Mesothelial cell of epicardium (in vitro differentiated cells): ENCODE results near the gene GPR141. TPM values are rescaled to one million over a fixed set of nuclear protein-coding genes. Genes with fewer than 3 reads are reported as not detected.

ENCODE experiments used
- DNase-seq, 2 experiments: peaks; one replicate each; pipeline ENCODE4 v3.0.0; 2021; ENCODE audit warnings: low spot score in 2 of 2; ENCODE audit not compliant: unreplicated experiment in 2 of 2
- H3K27ac Mint-ChIP-seq: 2 replicates; pipeline ENCODE4 v1.8.0; 2021; ENCODE audit warnings: mixed read lengths
- H3K27me3 Mint-ChIP-seq: 2 replicates; pipeline ENCODE4 v1.8.0; 2021; ENCODE audit warnings: low read depth, mixed read lengths
- H3K36me3 Mint-ChIP-seq: 2 replicates; pipeline ENCODE4 v1.8.0; 2021; ENCODE audit warnings: mixed read lengths
- H3K4me1 Mint-ChIP-seq: 2 replicates; pipeline ENCODE4 v1.8.0; 2021; ENCODE audit warnings: mixed read lengths
- H3K4me3 Mint-ChIP-seq: 2 replicates; pipeline ENCODE4 v1.8.0; 2021; ENCODE audit warnings: mild to moderate bottlenecking, moderate library complexity, mixed read lengths
- H3K9me3 Mint-ChIP-seq: 2 replicates; pipeline ENCODE4 v1.8.0; 2021; ENCODE audit warnings: mixed read lengths
- CTCF ChIP-seq: fragments of 200-600 bp; sonication (generic); IDR thresholded peaks from one replicate; pipeline ENCODE4 v1.5.0; 2021; ENCODE audit warnings: antibody characterized with exemption; ENCODE audit not compliant: unreplicated experiment
- total RNA-seq: library from RNA; stranded (reverse); gene quantifications from 3 replicates; pipeline ENCODE4 v1.2.1, GENCODE V29; 2021

GPR141 gene
- total RNA-seq, 1 donor from 2014 or later = 1.0 TPM

- no peak overlapping the region for H3K27ac Mint-ChIP-seq
- peaks cover 5% of the 10 kb centered on the region for H3K9me3 Mint-ChIP-seq
- no peak overlapping the region for H3K4me3 Mint-ChIP-seq
- H3K27me3 Mint-ChIP-seq = peaks cover 9% of the 10 kb centered on the region
- no peaks in the 10 kb centered on the region for H3K4me1 Mint-ChIP-seq
- DNase-seq = no peak
- no peaks in the 10 kb centered on the region for H3K36me3 Mint-ChIP-seq
- TF ChIP-seq CTCF = no peak
These were observed 81.9 kb downstream of the GPR141 start for GRCh38 chr7:37765421-37765829.

- no peak for DNase-seq
- H3K36me3 Mint-ChIP-seq = no peaks in the 10 kb centered on the region
- H3K27me3 Mint-ChIP-seq = peaks cover 7% of the 10 kb centered on the region
- H3K4me1 Mint-ChIP-seq = no peaks in the 10 kb centered on the region
- TF ChIP-seq CTCF = no peak
- peaks cover 6% of the 10 kb centered on the region for H3K9me3 Mint-ChIP-seq
- no peak overlapping the region for H3K4me3 Mint-ChIP-seq
- no peak overlapping the region for H3K27ac Mint-ChIP-seq
These were observed 82.4 kb downstream of the GPR141 start for GRCh38 chr7:37765872-37766525.

GRCh38 chr7:37768611-37769010, 85.0 kb downstream of the GPR141 start:
- H3K27me3 Mint-ChIP-seq = peaks cover 7% of the 10 kb centered on the region
- TF ChIP-seq CTCF = no peak
- no peak overlapping the region for H3K4me3 Mint-ChIP-seq
- DNase-seq = no peak
- peaks cover 9% of the 10 kb centered on the region for H3K4me1 Mint-ChIP-seq
- H3K27ac Mint-ChIP-seq = no peak overlapping the region
- no peaks in the 10 kb centered on the region for H3K36me3 Mint-ChIP-seq
- peaks cover 13% of the 10 kb centered on the region for H3K9me3 Mint-ChIP-seq

GRCh38 chr7:37769291-37769690, 85.7 kb downstream of the GPR141 start:
- no peak for DNase-seq
- no peak overlapping the region for H3K4me3 Mint-ChIP-seq
- peaks cover 7% of the 10 kb centered on the region for H3K27me3 Mint-ChIP-seq
- H3K4me1 Mint-ChIP-seq = peaks cover 9% of the 10 kb centered on the region
- H3K9me3 Mint-ChIP-seq = peaks cover 20% of the 10 kb centered on the region
- no peaks in the 10 kb centered on the region for H3K36me3 Mint-ChIP-seq
- H3K27ac Mint-ChIP-seq = no peak overlapping the region
- TF ChIP-seq CTCF = no peak

GRCh38 chr7:37769726-37770125, 86.2 kb downstream of the GPR141 start:
- H3K27me3 Mint-ChIP-seq = peaks cover 7% of the 10 kb centered on the region

More at GRCh38 chr7:37769726-37770125, 86.2 kb downstream of the GPR141 start:
- Mint-ChIP-seq H3K4me3 (no peak overlapping the region), H3K36me3 (no peaks in the 10 kb centered on the region), H3K9me3 (peaks cover 21% of the 10 kb centered on the region), H3K27ac (no peak overlapping the region), H3K4me1 (peaks cover 9% of the 10 kb centered on the region)
- no peak for DNase-seq
- no peak for TF ChIP-seq CTCF
